K562 (cell line): ENCODE data around the gene TRIO. TPM values are rescaled to one million over a fixed set of nuclear protein-coding genes. Genes with fewer than 3 reads are reported as not detected.

Experiments used
- ATAC-seq: fragments of 200-7000 bp; cut with Tn5 transposase; 3 replicates; pipeline ENCODE4 v1.9.1; 2020; ENCODE audit warnings: moderate library complexity
- BruUV-seq: library from RNA; stranded (reverse); fragments of 400-500 nt; replicated peaks from 2 replicates; lab custom pipeline; 2021; lab: Mats Ljungman, UMichigan
- CTCF ChIA-PET: fragments of 300-600 bp; formaldehyde crosslinking; extraction: SDS; loops from one replicate; lab custom pipeline; 2021; ENCODE audit warnings: low intra/inter-chr PET ratio; lab: Yijun Ruan, JAX
- POLR2A ChIA-PET: fragments of 300-600, 350-650 bp; sonication (Branson Sonifier 250); formaldehyde crosslinking; extraction: SDS; loops from one replicate; lab custom pipeline; 2021; ENCODE audit warnings: antibody characterized with exemption, inconsistent platforms; lab: Yijun Ruan, JAX
- DNase-seq, 4 experiments: peaks; one replicate each; pipeline versions ENCODE4 v3.0.0 to v3.0.0-alpha.2; 2011 to 2018; ENCODE audit warnings: low spot score in 3 of 4, mixed read lengths in 3 of 4; ENCODE audit errors: extremely low read depth in 1 of 4
- FAIRE-seq: peaks from 2 replicates; lab custom pipeline; 2011; peaks lifted over from hg19 to GRCh38; lab: Jason Lieb, UNC
- H2AFZ ChIP-seq: 2 replicates; pipeline ENCODE4 v1.6.0; 2011; ENCODE audit warnings: low read depth, low read length, control low read depth, inconsistent platforms
- H3K27ac ChIP-seq: fragments of 200-600 bp; 3 replicates; pipeline ENCODE4 v1.8.0; 2011; ENCODE audit warnings: low read depth, mild to moderate bottlenecking, control low read depth, inconsistent platforms, low read length, moderate library complexity, mixed read lengths; ENCODE audit errors: extremely low read depth
- H3K27me3 ChIP-seq, 2 experiments: fragments of 300-600 bp in 1 of 2; 2 replicates in 1 of 2; 3 replicates in 1 of 2; pipeline versions ENCODE4 v1.6.0 to v1.8.0; 2011; ENCODE audit warnings: inconsistent platforms in 2 of 2, low read length in 2 of 2, mild to moderate bottlenecking in 1 of 2, mixed read lengths in 1 of 2, moderate library complexity in 1 of 2; ENCODE audit not compliant: control insufficient read depth in 2 of 2, insufficient read depth in 2 of 2
- H3K36me3 ChIP-seq: fragments of 300-600 bp; 3 replicates; pipeline ENCODE4 v1.8.0; 2011; ENCODE audit warnings: mild to moderate bottlenecking, low read length, inconsistent platforms; ENCODE audit not compliant: control insufficient read depth, insufficient read depth
- H3K4me1 ChIP-seq, 2 experiments: fragments of 200-600 bp in 1 of 2; replicated peaks in 1 of 2; 2 replicates in 1 of 2; 3 replicates in 1 of 2; pipeline versions ENCODE4 v1.5.1 to v1.8.0; 2011; ENCODE audit warnings: inconsistent platforms in 2 of 2, low read length in 2 of 2, mild to moderate bottlenecking in 1 of 2, mixed read lengths in 1 of 2, moderate library complexity in 1 of 2; ENCODE audit not compliant: control insufficient read depth in 2 of 2, insufficient read depth in 2 of 2
- H3K4me2 ChIP-seq: 2 replicates; pipeline ENCODE4 v1.6.1; 2011; ENCODE audit warnings: low read length, control low read depth, inconsistent platforms, mixed read lengths; ENCODE audit not compliant: insufficient read depth
- H3K4me3 ChIP-seq: fragments of 200-600 bp; sonication (generic), shearing (Covaris generic); 2 replicates; pipeline ENCODE4 v1.5.1; 2016; ENCODE audit warnings: control low read depth, inconsistent platforms
- H3K79me2 ChIP-seq: fragments of 200-600 bp; 3 replicates; pipeline ENCODE4 v1.8.0; 2011; ENCODE audit warnings: low read length, inconsistent platforms; ENCODE audit not compliant: control insufficient read depth, insufficient read depth
- H3K9ac ChIP-seq, 2 experiments: 2 replicates each; pipeline versions ENCODE4 v1.6.0 to v1.6.1; 2011; ENCODE audit warnings: low read depth in 2 of 2, low read length in 2 of 2, control low read depth in 1 of 2, inconsistent platforms in 1 of 2, mild to moderate bottlenecking in 1 of 2, mixed read lengths in 1 of 2; ENCODE audit not compliant: insufficient read depth in 1 of 2
- H3K9me1 ChIP-seq: one replicate; pipeline ENCODE4 v1.6.0; 2011; ENCODE audit warnings: inconsistent platforms, mild to moderate bottlenecking, low read length, moderate library complexity; ENCODE audit not compliant: control insufficient read depth, insufficient read depth
- H3K9me3 ChIP-seq: replicated peaks from 2 replicates; pipeline ENCODE4 v1.5.1; 2011; ENCODE audit warnings: low read depth, low read length, inconsistent platforms; ENCODE audit not compliant: control insufficient read depth, insufficient read depth
- H4K20me1 ChIP-seq: replicated peaks from 2 replicates; pipeline ENCODE4 v1.6.1; 2011; ENCODE audit warnings: low read length, inconsistent platforms, mixed read lengths; ENCODE audit not compliant: control insufficient read depth, insufficient read depth
- ARID3A ChIP-seq: IDR thresholded peaks from 2 replicates; pipeline ENCODE4 v1.6.1; 2012; ENCODE audit warnings: low read depth, low read length, improper control_type of control experiment, borderline replicate concordance
- ETV5 ChIP-seq: sonication (generic); formaldehyde crosslinking; IDR thresholded peaks from 2 replicates; pipeline ENCODE4 v1.4.0; 2020; ENCODE audit warnings: low read depth, mild to moderate bottlenecking, missing genetic modification reagents
- MECOM ChIP-seq: fragments of 250-450 bp; sonication (Bioruptor Pico); IDR thresholded peaks from 2 replicates; pipeline ENCODE4 v1.8.0; 2022; ENCODE audit warnings: inconsistent platforms
- MGA ChIP-seq: fragments of 450-650 bp; IDR thresholded peaks from 2 replicates; pipeline ENCODE4 v1.6.1; 2016; ENCODE audit warnings: mild to moderate bottlenecking, moderate library complexity
- PTTG1 ChIP-seq: fragments of 450-650 bp; IDR thresholded peaks from 2 replicates; pipeline ENCODE4 v1.6.1; 2016; ENCODE audit warnings: low read depth, mild to moderate bottlenecking, missing genetic modification characterization, missing compliant biosample characterization
- RFX7 ChIP-seq: fragments of 250-450 bp; sonication (Bioruptor Pico); IDR thresholded peaks from 2 replicates; pipeline ENCODE4 v1.5.1; 2021; ENCODE audit warnings: mild to moderate bottlenecking
- ZNF699 ChIP-seq: fragments of 250-450 bp; sonication (Bioruptor Pico); IDR thresholded peaks from 2 replicates; pipeline ENCODE4 v1.8.0; 2021; ENCODE audit warnings: mild to moderate bottlenecking, moderate library complexity; ENCODE audit not compliant: insufficient replicate concordance
- ZNF76 ChIP-seq: fragments of 250-450 bp; sonication (Bioruptor Pico); IDR thresholded peaks from 2 replicates; pipeline ENCODE4 v1.4.0; 2020; ENCODE audit warnings: mild to moderate bottlenecking, moderate library complexity, borderline replicate concordance
- WGBS: fragments of 100-300 bp; shearing (Covaris generic); methylation state at CpG from one replicate; pipeline ENCODE4 v1.1.6; 2016; ENCODE audit warnings: low coverage, mixed read lengths; ENCODE audit not compliant: insufficient coverage; ENCODE audit errors: missing lambda C conversion rate; 5-methylcytosine and 5-hydroxymethylcytosine counted together
- in situ Hi-C: fragments of 300-500 bp; cut with MboI; formaldehyde crosslinking; loops from 4 replicates; pipeline ENCODE4 v1.15.0; 2018; ENCODE audit warnings: inconsistent platforms, mixed read lengths
- intact Hi-C: fragments of 100-400 bp; cut with micrococcal nuclease; formaldehyde crosslinking; loops from 2 replicates; pipeline ENCODE4 v1.14.2; 2022
- polyA plus RNA-seq, 8 experiments: library from polyadenylated mRNA; depleted of rRNA in 4 of 8; stranded (reverse) in 5 of 8; unstranded in 3 of 8; fragments of >200 nt; fragmentation: Nextera tagmentation in 2 of 8; fragmentation: Illumina TruSeq in 1 of 8; extraction: Ambion mirVana in 2 of 8; extraction: Trizol in 1 of 8; gene quantifications; 2 replicates each; pipeline versions ENCODE4 v1.2.1 to v1.2.3, GENCODE V29; 2011 to 2014; ENCODE audit warnings: inconsistent platforms in 1 of 8, missing spikeins in 1 of 8
- total RNA-seq, 7 experiments: library from RNA; depleted of rRNA in 6 of 7; stranded (reverse); fragments of >200 nt in 6 of 7; fragmentation: Illumina TruSeq in 2 of 7; extraction: Trizol in 2 of 7; gene quantifications; 2 replicates each; pipeline versions ENCODE4 v1.2.1 to v1.2.3, GENCODE V29; 2011 to 2021; ENCODE audit warnings: low replicate concordance in 1 of 7

TRIO gene
- total and polyA plus RNA-seq, 9 of the 15 experiments (the other 6 are each of a cell fraction or from before 2014, with no cell fraction given) = 0.24 to 5.0 (median 1.1) TPM

- TF ChIP-seq ZNF699 (CRISPR knock-in tag) (no peak), MECOM (CRISPR knock-in tag) (no peak), ARID3A (no peak)
Measured at GRCh38 chr5:14242871-14243383, 99.8 kb downstream of the TRIO start (continued).

- H3K9ac ChIP-seq = no peak overlapping the region
- H3K27ac ChIP-seq = no peak overlapping the region
- peaks cover 28 to 33% of the 10 kb centered on the region in 2 experiments for H3K27me3 ChIP-seq
- no peak overlapping the region for H3K4me3 ChIP-seq
- WGBS = 7% methylated on average over 5 of the region's 5 CpGs
- no peaks in the 10 kb centered on the region for H3K4me1 ChIP-seq
- no peak overlapping the region for H2AFZ ChIP-seq
- no peaks in the 10 kb centered on the region for H4K20me1 ChIP-seq
- BruUV-seq = no TSS peak
- FAIRE-seq (no peak), DNase-seq (no peak), ATAC-seq (no peak)
- no peaks in the 10 kb centered on the region for H3K79me2 ChIP-seq
- H3K36me3 ChIP-seq = no peaks in the 10 kb centered on the region
- ChIA-PET CTCF (no interaction called here), POLR2A (interaction anchor here (2.0 kb wide), 1 partner anchor 11 kb away, joined by 5 read pairs; no protein-coding TSS in a partner anchor)
- no peak overlapping the region for H3K4me2 ChIP-seq
- intact Hi-C loops (no loop called here), in situ Hi-C loops (no loop called here)
- H3K9me3 ChIP-seq = no peaks in the 10 kb centered on the region
- no peaks in the 10 kb centered on the region for H3K9me1 ChIP-seq
- no peak for TF ChIP-seq ZNF76 (CRISPR knock-in tag)
- TF ChIP-seq PTTG1 (tag) = no peak
- TF ChIP-seq MGA = no peak
- TF ChIP-seq RFX7 = no peak
- no peak for TF ChIP-seq ETV5 (CRISPR knock-in tag)
Measured at GRCh38 chr5:14243766-14244165, 100.6 kb downstream of the TRIO start.
